Measurements from ENCODE around the gene HMCN2.
"Not testable (repeated sequence)": the region's sequence is repeated elsewhere in the genome, so short reads cannot be mapped to it uniquely, and the experiment has no call there.

Gene HMCN2

DNA sequence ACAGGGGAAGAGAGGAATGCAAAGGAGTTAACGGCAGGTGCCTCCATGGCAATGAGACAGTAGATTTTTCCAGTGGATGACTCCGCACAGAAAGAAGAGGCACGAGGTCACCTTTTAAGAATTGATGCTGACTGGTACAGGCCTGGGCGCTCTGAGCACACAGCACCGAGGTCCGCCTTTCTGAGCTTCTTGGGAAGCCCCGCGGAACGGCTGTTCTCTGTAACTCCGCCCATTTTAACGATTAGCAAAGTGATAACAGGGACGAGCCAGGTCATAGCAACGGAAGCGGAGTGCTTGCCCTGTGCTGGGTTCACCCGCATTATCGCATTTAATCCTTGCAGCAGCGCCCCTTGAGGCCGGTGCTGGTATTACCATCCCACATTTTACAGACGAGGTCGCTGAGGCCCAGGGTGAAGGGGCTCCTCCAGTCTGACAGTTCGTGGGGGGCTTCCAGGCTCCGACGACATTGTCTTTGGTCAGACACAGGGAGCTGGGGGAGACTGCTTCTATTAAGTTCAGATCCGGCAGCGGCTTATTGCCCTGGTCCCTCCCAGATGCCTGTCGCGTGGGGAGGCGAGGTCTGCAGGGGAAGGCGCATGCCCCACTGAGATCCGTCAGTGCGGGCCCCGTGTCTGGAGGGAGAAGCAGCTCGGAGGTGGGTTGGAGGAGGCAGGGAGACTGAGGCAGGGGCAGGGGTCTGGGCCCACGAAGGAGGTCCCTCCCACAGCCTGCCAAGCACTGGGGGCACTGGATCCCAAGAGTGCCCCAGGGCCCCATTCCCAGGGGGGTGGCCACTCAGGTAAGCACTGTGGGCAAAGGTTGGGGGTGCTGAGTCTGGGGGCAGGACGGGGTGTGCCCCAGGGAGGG is 22.3 kb upstream of the HMCN2 start:
- ATAC-seq (replicated peaks) (peak; percentile 94), DNase-seq (peak; percentile 81 to 84 (median 82))
- Mint-ChIP-seq H3K9me3 (no peaks in the 10 kb centered on the region), H3K27ac (peak overlapping the region in 1 of 2 donors; percentile 30), H3K27me3 (no peaks in the 10 kb centered on the region), H3K36me3 (ENCODE audit: insufficient read depth) (peaks cover 3% of the 10 kb centered on the region), H3K4me3 (peak overlapping the region; percentile 65 to 80), H3K4me1 (ENCODE audit: low read depth in 2 of 2) (peaks cover 15% of the 10 kb centered on the region in 2 donors)

DNA sequence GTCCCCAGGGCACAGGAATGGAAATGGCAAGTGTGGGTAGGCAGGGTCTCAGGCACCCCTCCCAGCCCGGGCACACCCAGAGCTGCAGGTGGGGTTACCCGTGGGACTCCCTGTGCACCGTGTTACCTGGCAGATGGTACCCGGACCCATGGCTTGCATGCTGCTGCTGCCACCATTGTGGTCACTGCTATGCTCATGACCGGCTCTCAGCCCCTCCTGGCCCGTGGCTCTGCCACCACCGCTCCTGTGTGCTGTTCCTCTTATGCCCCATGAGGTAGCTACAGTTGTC is 21.7 kb upstream of the HMCN2 start:
- Mint-ChIP-seq H3K9me3 (no peaks in the 10 kb centered on the region), H3K27me3 (no peaks in the 10 kb centered on the region), H3K27ac (no peak overlapping the region), H3K4me1 (ENCODE audit: low read depth in 2 of 2) (peaks cover 15% of the 10 kb centered on the region in 2 donors), H3K4me3 (no peak overlapping the region), H3K36me3 (ENCODE audit: insufficient read depth) (peaks cover 3% of the 10 kb centered on the region)
- no peak for ATAC-seq (replicated peaks)
- DNase-seq = no peak

DNA sequence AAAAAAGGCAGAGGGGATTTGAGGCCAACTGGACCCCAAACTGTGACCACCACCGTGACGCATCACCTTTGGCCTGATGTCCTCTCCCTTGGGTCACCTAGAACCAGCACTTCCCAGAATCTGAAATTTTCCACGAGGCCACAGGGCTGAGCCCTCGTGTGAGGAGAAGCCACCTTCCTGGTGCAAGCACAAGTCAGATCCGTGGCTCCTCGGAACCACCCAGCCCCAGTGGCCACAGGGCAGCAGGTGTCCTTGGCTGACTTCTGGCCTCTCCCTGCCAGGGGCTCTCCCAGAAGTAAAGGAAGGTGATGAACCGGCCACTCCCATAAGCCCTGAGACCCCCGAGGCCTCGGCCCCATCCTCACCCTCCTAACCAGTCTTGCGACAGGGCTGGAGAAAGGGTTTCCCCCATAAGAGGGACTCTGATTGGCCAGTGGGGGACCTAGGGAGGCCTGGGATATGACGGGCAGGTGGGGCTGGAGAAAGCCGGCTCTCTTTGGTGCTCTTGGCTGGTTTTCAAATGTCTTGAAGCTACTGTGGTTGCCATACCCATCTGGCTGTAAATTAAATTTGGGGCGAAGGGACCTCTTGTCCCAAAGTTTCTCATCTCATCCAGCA is 20.9 kb upstream of the HMCN2 start:
- H3K36me3 Mint-ChIP-seq (ENCODE audit: insufficient read depth) = peaks cover 3% of the 10 kb centered on the region
- peaks cover 15% of the 10 kb centered on the region in 2 donors for H3K4me1 Mint-ChIP-seq (ENCODE audit: low read depth in 2 of 2)
- ATAC-seq (replicated peaks) = no peak
- no peak overlapping the region for H3K4me3 Mint-ChIP-seq
- no peak overlapping the region for H3K27ac Mint-ChIP-seq
- H3K27me3 Mint-ChIP-seq = no peaks in the 10 kb centered on the region
- DNase-seq = no peak
- H3K9me3 Mint-ChIP-seq = no peaks in the 10 kb centered on the region

DNA sequence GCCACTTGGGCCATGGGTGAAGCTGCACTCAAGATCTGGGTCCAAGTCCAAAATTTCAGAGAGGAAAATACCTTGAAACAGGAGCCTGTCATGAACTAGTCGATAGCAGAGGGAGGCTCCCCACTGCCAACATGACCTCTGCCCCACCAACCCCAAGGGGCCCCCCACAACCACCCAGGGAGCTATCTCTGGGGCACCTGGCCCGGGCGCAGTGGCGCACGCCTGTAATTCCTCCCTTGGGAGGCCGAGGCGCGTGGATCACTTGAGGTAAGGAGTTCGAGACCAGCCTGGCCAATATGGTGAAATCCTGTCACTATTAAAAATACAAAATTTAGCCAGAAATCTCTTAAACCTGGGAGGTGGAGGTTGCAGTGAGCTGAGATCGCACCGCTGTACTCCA is 20.1 kb upstream of the HMCN2 start:
- Mint-ChIP-seq H3K4me3 (no peak overlapping the region), H3K4me1 (ENCODE audit: low read depth in 2 of 2) (peaks cover 13 to 15% of the 10 kb centered on the region in 2 donors), H3K27ac (no peak overlapping the region), H3K9me3 (no peaks in the 10 kb centered on the region), H3K27me3 (no peaks in the 10 kb centered on the region), H3K36me3 (ENCODE audit: insufficient read depth) (peaks cover 3% of the 10 kb centered on the region)
- DNase-seq = no peak
- no peak for ATAC-seq (replicated peaks)

DNA sequence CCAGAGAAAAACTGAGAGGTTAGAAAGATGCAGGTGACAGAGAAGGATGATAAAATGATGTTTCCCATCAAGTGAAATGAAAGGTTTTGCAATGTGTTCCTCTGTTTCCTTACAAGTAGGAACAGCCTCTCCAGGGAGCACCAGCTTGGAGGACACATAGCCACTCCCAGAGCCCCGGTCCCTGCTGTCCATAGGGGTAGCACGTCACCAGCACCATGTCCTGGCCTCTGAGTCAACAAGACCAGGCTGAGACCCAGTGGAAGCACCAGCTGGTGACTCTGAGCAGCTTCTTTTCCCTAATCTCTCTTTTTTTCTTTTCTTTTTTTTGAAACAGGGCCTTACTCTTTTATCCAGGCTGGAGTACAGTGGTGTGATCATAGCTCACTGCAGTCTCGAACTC is 19.4 kb upstream of the HMCN2 start:
- DNase-seq (no peak), ATAC-seq (replicated peaks) (no peak)
- peaks cover 7 to 9% of the 10 kb centered on the region in 2 donors for H3K4me1 Mint-ChIP-seq (ENCODE audit: low read depth in 2 of 2)
- H3K27me3 Mint-ChIP-seq = no peaks in the 10 kb centered on the region
- H3K36me3 Mint-ChIP-seq (ENCODE audit: insufficient read depth) = peaks cover 3% of the 10 kb centered on the region
- H3K27ac Mint-ChIP-seq = no peak overlapping the region
- no peaks in the 10 kb centered on the region for H3K9me3 Mint-ChIP-seq
- H3K4me3 Mint-ChIP-seq = no peak overlapping the region

DNA sequence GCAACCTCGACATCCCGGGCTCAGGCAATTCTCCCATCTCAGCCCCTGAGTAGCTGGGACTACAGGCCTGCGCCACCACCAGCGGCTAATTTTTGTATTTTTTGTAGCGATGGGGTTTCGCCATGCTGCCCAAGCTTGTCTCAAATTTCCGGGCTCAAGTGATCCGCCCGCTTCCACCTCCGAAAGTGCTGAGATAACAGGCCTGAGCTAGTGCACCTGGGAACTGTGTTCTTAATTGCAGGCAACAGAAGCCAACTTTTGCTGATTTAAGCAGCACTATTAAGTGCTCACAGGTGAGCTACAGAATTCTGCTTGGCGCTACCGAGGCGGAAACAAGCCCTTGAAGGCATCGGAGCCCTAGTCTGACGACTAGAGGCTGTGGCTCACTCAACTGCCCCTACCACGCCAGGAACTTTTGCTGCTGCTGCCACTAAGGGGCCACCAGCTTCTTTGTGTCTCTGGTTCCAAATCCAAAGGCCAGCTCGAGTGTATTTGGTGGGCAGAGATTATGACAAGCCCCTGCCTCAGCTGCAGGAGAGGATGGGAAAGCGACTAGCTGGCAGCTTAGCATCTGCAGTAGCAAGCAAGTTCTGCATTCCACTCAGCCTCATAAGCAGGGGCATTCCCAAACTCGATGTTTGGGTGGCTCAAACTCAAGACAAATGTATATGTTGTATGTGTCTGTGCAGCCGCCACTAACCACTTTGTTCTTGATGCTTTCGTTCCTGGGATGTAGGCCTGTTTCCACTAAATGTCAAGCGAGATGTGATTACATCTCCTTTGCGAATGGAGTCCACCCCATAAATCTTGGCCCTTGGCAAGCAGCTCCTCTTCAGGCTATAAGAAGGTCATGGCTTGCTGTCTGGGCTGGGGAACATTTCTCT is 10.6 kb upstream of the HMCN2 start:
- no peak overlapping the region for H3K4me3 Mint-ChIP-seq
- no peaks in the 10 kb centered on the region for H3K9me3 Mint-ChIP-seq
- H3K36me3 Mint-ChIP-seq (ENCODE audit: insufficient read depth) = no peaks in the 10 kb centered on the region
- ATAC-seq (replicated peaks) = no peak
- H3K27me3 Mint-ChIP-seq = peaks cover 18 to 40% of the 10 kb centered on the region in 2 donors
- no peak for DNase-seq
- H3K27ac Mint-ChIP-seq = no peak overlapping the region
- H3K4me1 Mint-ChIP-seq (ENCODE audit: low read depth in 2 of 2) = no peaks in the 10 kb centered on the region

DNA sequence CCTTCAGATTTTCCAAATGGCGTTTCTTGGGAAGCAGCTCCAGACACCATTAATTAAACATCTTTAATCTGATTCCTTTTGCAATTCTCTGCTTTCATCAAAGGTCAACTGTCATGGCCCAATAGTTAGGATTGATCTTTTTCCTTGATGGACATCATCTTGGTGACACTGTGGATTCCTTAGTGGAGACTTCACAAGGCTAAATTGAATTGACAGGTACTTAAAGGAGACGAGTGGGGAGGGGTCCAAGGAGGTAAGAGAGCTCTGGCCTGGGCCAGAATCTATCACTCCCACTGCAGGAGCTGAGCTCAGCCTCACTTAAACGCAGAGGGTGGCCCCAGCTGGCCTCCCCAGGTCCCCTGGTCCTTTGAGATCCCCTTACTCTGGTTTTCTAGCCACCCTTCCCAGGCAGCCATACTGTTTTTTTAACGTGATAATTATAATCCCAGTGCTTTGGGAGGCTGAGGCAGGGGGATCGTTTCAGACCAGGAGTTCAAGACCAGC is 9.9 kb upstream of the HMCN2 start:
- DNase-seq = no peak
- no peak overlapping the region for H3K4me3 Mint-ChIP-seq
- H3K36me3 Mint-ChIP-seq (ENCODE audit: insufficient read depth) = no peaks in the 10 kb centered on the region
- no peak overlapping the region for H3K27ac Mint-ChIP-seq
- ATAC-seq (replicated peaks) = no peak
- H3K4me1 Mint-ChIP-seq (ENCODE audit: low read depth in 2 of 2) = no peaks in the 10 kb centered on the region
- H3K9me3 Mint-ChIP-seq = no peaks in the 10 kb centered on the region
- peaks cover 25 to 47% of the 10 kb centered on the region in 2 donors for H3K27me3 Mint-ChIP-seq

DNA sequence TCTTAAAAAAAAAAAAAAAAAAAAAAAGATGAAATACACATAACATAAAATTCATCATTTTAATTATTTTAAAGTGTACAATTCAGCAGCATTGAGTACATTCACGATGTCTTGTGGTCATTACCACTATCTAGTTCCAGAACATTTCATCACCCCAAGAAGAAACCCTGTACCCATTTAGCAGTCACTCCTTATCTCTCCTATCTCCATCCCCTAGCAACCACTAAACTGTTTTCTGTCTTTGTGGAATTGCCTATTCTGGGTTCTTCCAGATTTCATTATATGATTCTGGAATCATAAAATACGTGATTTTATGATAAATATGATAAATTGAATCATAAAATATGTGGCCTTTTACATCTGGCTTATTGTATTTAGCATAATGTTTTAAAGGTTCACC is 8.9 kb upstream of the HMCN2 start:
- H3K27me3 Mint-ChIP-seq = peaks cover 31 to 56% of the 10 kb centered on the region in 2 donors
- H3K27ac Mint-ChIP-seq = no peak overlapping the region
- H3K36me3 Mint-ChIP-seq (ENCODE audit: insufficient read depth) = no peaks in the 10 kb centered on the region
- no peak for ATAC-seq (replicated peaks)
- no peaks in the 10 kb centered on the region for H3K4me1 Mint-ChIP-seq (ENCODE audit: low read depth in 2 of 2)
- no peak overlapping the region for H3K4me3 Mint-ChIP-seq
- H3K9me3 Mint-ChIP-seq = no peaks in the 10 kb centered on the region
- no peak for DNase-seq

DNA sequence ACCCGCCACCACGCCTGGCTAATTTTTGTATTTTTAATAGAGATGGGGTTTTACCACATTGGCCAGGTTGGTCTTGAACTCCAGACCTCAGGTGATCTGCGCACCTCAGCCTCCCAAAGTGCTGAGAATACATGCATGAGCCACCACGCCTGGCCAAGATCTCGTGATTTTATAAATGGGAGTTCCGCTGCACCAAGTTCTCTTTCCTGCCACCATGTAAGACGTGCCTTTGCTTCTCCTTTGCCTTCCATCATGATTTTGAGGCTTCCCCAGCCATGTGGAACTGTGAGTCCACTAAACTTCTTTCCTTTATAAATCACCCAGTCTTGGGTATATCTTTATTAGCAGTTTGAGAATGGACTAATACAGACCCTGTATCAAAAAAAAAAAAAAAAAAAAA is 7.4 kb upstream of the HMCN2 start:
- peaks cover 38 to 71% of the 10 kb centered on the region in 2 donors for H3K27me3 Mint-ChIP-seq
- H3K4me1 Mint-ChIP-seq (ENCODE audit: low read depth in 2 of 2); H3K36me3 Mint-ChIP-seq (ENCODE audit: insufficient read depth); H3K4me3 Mint-ChIP-seq; H3K9me3 Mint-ChIP-seq; H3K27ac Mint-ChIP-seq; ATAC-seq (replicated peaks); DNase-seq: not testable (repeated sequence)

DNA sequence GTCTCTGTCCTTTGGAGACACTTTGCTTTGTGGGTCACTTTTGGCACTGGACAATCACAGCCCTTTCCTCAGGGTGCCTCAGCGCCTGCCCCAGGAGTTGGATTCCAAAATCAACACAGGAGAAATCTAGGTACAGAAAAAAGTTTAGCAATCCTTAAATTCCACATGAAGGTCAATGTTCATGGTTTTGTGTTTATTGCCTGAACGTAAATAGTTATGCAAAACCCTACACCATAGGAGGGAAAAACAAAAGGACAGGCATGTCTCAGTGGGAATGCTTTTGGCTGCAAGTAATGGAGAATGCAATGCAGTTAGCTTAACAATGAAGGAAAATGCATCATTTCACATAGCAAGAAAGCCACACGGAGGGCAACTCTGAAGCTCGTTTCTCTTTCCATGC is 6.5 kb upstream of the HMCN2 start:
- no peak for ATAC-seq (replicated peaks)
- no peak for DNase-seq
- no peak overlapping the region for H3K27ac Mint-ChIP-seq
- no peaks in the 10 kb centered on the region for H3K9me3 Mint-ChIP-seq
- no peaks in the 10 kb centered on the region for H3K4me1 Mint-ChIP-seq (ENCODE audit: low read depth in 2 of 2)
- peaks cover 46 to 80% of the 10 kb centered on the region in 2 donors for H3K27me3 Mint-ChIP-seq
- H3K36me3 Mint-ChIP-seq (ENCODE audit: insufficient read depth) = peaks cover 7% of the 10 kb centered on the region
- H3K4me3 Mint-ChIP-seq = no peak overlapping the region

DNA sequence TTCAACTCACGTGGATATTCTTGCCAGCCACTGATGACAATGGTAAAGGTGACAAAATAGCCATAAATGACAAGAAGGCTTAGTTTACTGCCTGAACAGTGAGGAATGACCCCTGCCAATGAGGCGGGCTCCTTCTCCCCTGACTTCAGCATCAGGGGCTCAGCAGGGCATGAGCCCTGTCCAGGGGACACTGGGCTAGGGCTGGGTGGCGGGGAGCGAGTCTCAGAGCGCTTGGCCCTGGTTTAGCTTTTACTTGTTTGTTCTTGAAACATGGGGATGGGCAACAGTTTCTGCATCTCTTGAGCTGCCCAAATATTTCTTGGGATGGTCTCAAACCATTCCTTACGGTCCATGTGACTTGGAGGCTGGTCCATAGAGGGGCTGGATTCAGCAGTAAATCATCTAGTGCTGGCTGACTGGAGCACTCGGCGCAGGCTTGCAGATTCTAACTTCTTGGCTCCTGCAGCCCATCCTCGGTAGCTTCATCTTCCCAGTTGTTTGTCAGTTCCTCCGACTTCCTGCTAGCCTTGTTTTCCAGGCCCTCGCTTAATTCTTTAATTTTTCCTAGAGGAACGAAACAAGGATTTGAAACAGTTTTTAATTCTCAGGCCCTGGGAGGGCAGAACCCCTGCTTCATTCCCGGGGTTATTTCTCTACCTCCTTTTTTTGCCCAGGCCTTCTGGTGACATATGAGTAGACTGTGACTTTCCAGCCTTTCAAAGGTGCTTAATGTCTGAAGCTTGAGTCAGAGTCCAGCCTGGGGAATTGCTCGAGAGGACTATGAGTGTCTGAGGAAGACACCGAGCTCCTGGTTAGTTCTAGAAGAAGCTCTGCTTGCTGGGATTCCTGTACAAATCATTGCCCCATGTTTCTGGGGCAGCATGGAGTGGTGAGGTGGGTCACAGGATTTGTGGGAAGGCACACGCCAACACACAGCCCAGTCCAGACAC is 4.5 kb upstream of the HMCN2 start:
- DNase-seq (no peak), ATAC-seq (replicated peaks) (no peak)
- Mint-ChIP-seq H3K4me3 (no peak overlapping the region), H3K27ac (no peak overlapping the region), H3K27me3 (peaks cover 59 to 90% of the 10 kb centered on the region in 2 donors), H3K4me1 (ENCODE audit: low read depth in 2 of 2) (peaks cover 0 to 1% of the 10 kb centered on the region in 2 donors), H3K36me3 (ENCODE audit: insufficient read depth) (peaks cover 7% of the 10 kb centered on the region), H3K9me3 (no peaks in the 10 kb centered on the region)

DNA sequence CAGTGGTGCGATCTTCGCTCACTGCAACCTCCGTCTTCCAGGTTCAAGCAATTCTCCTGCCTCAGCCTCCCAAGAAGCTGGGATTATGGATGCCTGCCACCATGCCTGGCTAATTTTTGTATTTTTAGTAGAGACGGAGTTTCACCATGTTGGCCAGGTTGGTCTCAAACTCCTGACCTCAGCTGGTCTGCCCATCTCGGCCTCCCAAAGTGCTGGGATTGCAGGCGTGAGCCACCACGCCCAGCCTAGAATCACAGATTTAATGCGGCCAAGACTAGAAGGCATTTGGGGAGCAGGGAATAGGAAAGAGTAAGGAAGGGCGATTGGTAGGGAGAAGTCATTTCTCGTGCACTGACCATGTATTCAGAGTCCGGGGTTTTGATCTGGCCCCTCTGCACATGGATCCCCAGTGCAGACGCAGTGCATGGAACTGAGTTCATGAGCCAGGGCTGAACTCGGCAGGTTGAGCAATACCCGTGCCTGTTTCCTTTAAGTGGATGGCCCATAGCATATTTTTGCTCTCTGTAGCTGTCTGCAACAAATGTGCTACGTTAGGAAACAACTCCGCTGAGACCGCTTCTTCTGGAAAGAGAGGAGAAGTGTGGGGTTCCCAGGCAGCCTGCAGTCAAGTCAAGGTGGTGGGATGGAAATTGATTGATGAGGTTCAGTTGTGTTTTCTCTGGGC is 3.4 kb upstream of the HMCN2 start:
- Mint-ChIP-seq H3K4me1 (ENCODE audit: low read depth in 2 of 2) (peaks cover 0 to 3% of the 10 kb centered on the region in 2 donors), H3K36me3 (ENCODE audit: insufficient read depth) (peaks cover 7% of the 10 kb centered on the region), H3K9me3 (no peaks in the 10 kb centered on the region), H3K4me3 (no peak overlapping the region), H3K27ac (no peak overlapping the region), H3K27me3 (peaks cover 69 to 97% of the 10 kb centered on the region in 2 donors)
- DNase-seq (no peak), ATAC-seq (replicated peaks) (no peak)
